ENCODE results near the gene CCR7.
"Not testable (repeated sequence)": the region's sequence is repeated elsewhere in the genome, so short reads cannot be mapped to it uniquely, and the experiment has no call there.

The CCR7 gene

GRCh38 chr17:40548491-40548981 lies 16.7 kb downstream of the CCR7 start:
- peak in 1 of 2 experiments; percentile 92 for DNase-seq

GRCh38 chr17:40547785-40548478 lies 17.3 kb downstream of the CCR7 start:
- DNase-seq: no peak

- DNase-seq: peak; percentile 90 to 94
These were observed 18.0 kb downstream of the CCR7 start for GRCh38 chr17:40547079-40547784.

- not testable (repeated sequence) for DNase-seq
These were observed 18.8 kb downstream of the CCR7 start for GRCh38 chr17:40546497-40546896.

- DNase-seq: no peak
These were observed 19.6 kb downstream of the CCR7 start for GRCh38 chr17:40545660-40546059.

GRCh38 chr17:40542558-40543411 lies 22.5 kb downstream of the CCR7 start:
- no peak for DNase-seq

GRCh38 chr17:40541873-40542557 lies 23.3 kb downstream of the CCR7 start:
- DNase-seq: no peak

GRCh38 chr17:40541060-40541872 lies 24.0 kb downstream of the CCR7 start:
- DNase-seq: no peak

- DNase-seq: no peak
These were observed 24.8 kb downstream of the CCR7 start for GRCh38 chr17:40540448-40540847.

GRCh38 chr17:40539711-40540411 lies 25.4 kb downstream of the CCR7 start:
- no peak for DNase-seq

GRCh38 chr17:40538936-40539705 lies 26.2 kb downstream of the CCR7 start:
- no peak for DNase-seq

GRCh38 chr17:40538019-40538935 lies 27.0 kb downstream of the CCR7 start:
- no peak for DNase-seq

GRCh38 chr17:40536295-40537171 lies 28.7 kb downstream of the CCR7 start:
- DNase-seq: no peak

GRCh38 chr17:40535924-40536294 lies 29.4 kb downstream of the CCR7 start:
- DNase-seq: peak; percentile 42 to 60

- no peak for DNase-seq
These were observed 29.8 kb downstream of the CCR7 start for GRCh38 chr17:40535438-40535837.

GRCh38 chr17:40534371-40535189 lies 30.7 kb downstream of the CCR7 start:
- no peak for DNase-seq

GRCh38 chr17:40533896-40534295 lies 31.4 kb downstream of the CCR7 start:
- DNase-seq: no peak
